Gastrocnemius medialis (tissue), 4 donors: ENCODE data around the gene ALOX12B. TPM values are rescaled to one million over a fixed set of nuclear protein-coding genes. Genes with fewer than 3 reads are reported as not detected.

Experiments
- ATAC-seq, 2 donors: fragments of 150-250 bp; one replicate each; pipeline ENCODE4 v1.9.1; 2016
- DNase-seq, 2 donors: peaks; one replicate each; pipeline ENCODE4 v3.0.0-alpha.2; 2019
- H3K27ac ChIP-seq, 4 donors: fragments of 200-600 bp; sonication (generic); 1 replicate in 1 of 4; 2 replicates in 3 of 4; pipeline ENCODE4 v1.5.1; 2016 to 2018; ENCODE audit warnings: mild to moderate bottlenecking in 2 of 4, moderate library complexity in 1 of 4
- H3K27me3 ChIP-seq, 3 donors: fragments of 200-600 bp; sonication (generic) in 2 of 3; 1 replicate in 1 of 3; 2 replicates in 2 of 3; pipeline versions ENCODE4 v1.5.1 to v1.6.0; 2016 to 2019; ENCODE audit warnings: mild to moderate bottlenecking in 1 of 3, moderate library complexity in 1 of 3
- H3K36me3 ChIP-seq, 2 donors: fragments of 200-600 bp; sonication (generic) in 1 of 2; one replicate each; pipeline ENCODE4 v1.5.1; 2017 to 2018
- H3K4me1 ChIP-seq, 2 donors: fragments of 200-600 bp; sonication (generic) in 1 of 2; one replicate each; pipeline ENCODE4 v1.5.1; 2016 to 2017; ENCODE audit warnings: mild to moderate bottlenecking in 2 of 2
- H3K4me3 ChIP-seq, 4 donors: fragments of 200-600 bp; sonication (generic) in 3 of 4; 1 replicate in 1 of 4; 2 replicates in 3 of 4; pipeline ENCODE4 v1.5.1; 2016 to 2019; ENCODE audit warnings: mild to moderate bottlenecking in 2 of 4
- H3K9me3 ChIP-seq, 3 donors: fragments of 200-600 bp; sonication (generic) in 2 of 3; 1 replicate in 1 of 3; 2 replicates in 2 of 3; pipeline ENCODE4 v1.5.1; 2016 to 2019
- CTCF ChIP-seq, 5 experiments: fragments of 450-650 bp in 3 of 5; fragments of 200-600 bp in 2 of 5; sonication (generic) in 2 of 5; IDR thresholded peaks in 4 of 5; conservative IDR thresholded peaks in 1 of 5; 1 replicate in 4 of 5; 2 replicates in 1 of 5; pipeline ENCODE4 v1.5.1; 2016 to 2019; ENCODE audit warnings: antibody characterized with exemption in 5 of 5, mild to moderate bottlenecking in 3 of 5, moderate library complexity in 3 of 5
- POLR2A ChIP-seq, 2 donors: fragments of 450-650 bp; IDR thresholded peaks; one replicate each; pipeline ENCODE4 v1.6.1; 2017; ENCODE audit warnings: antibody characterized with exemption in 2 of 2, mild to moderate bottlenecking in 2 of 2, moderate library complexity in 2 of 2
- in situ Hi-C, 4 donors: fragments of 200-750 bp; cut with MboI; loops; one replicate each; pipeline versions ENCODE4 v1.15.0 to v1.8.0; 2017; ENCODE audit warnings: low sequenced_read_pairs in 4 of 4
- intact Hi-C: fragments of 100-400 bp; cut with DNase I; formaldehyde crosslinking; loops from one replicate; pipeline ENCODE4 v1.15.1; 2023; ENCODE audit warnings: low total_unique reads
- total RNA-seq, 4 donors: library from RNA; depleted of rRNA; stranded (reverse); fragments of >200 nt; gene quantifications; one replicate each; pipeline versions ENCODE4 v1.1.0 to v1.2.3, GENCODE V29; 2016

Gene ALOX12B
- total RNA-seq, 4 donors from 2014 or later, result not detected

GRCh38 chr17:8104911-8105310 lies 17.4 kb upstream of the ALOX12B start:
- intact Hi-C loops (no loop called here), in situ Hi-C loops (no loop called here)
- no peak for ATAC-seq

GRCh38 chr17:8103549-8103948 lies 16.0 kb upstream of the ALOX12B start:
- Histone ChIP-seq H3K4me1 (no peaks in the 10 kb centered on the region), H3K27ac (no peak overlapping the region), H3K4me3 (no peak overlapping the region), H3K9me3 (no peaks in the 10 kb centered on the region), H3K36me3 (no peaks in the 10 kb centered on the region), H3K27me3 (no peaks in the 10 kb centered on the region)
- TF ChIP-seq CTCF (IDR thresholded peaks at IDR 0.05 in 4 of 5, conservative IDR thresholded peaks at IDR 0.05 in 1 of 5), result no peak
- no peak for TF ChIP-seq POLR2A (IDR thresholded peaks at IDR 0.05)
- ATAC-seq (no peak), DNase-seq (no peak)
- in situ Hi-C loops, result no loop called here
- intact Hi-C loops, result no loop called here

More at GRCh38 chr17:8104911-8105310, 17.4 kb upstream of the ALOX12B start:
- no peak for DNase-seq
- H3K27me3 ChIP-seq, result peaks cover 3 to 10% (median 6%) of the 10 kb centered on the region in 3 donors
- H3K36me3 ChIP-seq, result no peaks in the 10 kb centered on the region
- H3K9me3 ChIP-seq, result no peaks in the 10 kb centered on the region
- TF ChIP-seq POLR2A (IDR thresholded peaks at IDR 0.05) (no peak), CTCF (IDR thresholded peaks at IDR 0.05 in 4 of 5, conservative IDR thresholded peaks at IDR 0.05 in 1 of 5) (no peak)
- H3K27ac ChIP-seq, result no peak overlapping the region
- no peak overlapping the region for H3K4me3 ChIP-seq
- peaks cover 0 to 4% of the 10 kb centered on the region in 2 donors for H3K4me1 ChIP-seq

DNA sequence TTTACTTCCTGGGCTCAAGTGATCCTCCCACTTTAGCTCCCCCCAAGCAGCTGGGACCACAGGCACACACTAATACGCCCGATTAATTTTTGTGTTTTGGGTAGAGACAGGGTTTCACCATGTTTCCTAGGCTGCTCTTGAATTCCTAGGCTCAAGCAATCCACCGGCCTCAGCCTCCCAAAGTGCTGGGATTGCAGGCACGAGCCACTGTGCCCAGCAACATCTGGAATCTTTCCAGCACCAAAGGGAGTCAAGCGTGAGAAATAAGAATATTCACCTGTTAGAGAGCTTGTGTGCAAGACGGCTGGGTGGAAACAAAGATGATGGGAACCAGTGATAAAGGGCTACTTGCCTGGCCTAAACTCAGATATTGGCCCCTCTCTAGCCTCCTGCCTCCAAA lies 14.2 kb upstream of the ALOX12B start:
- ATAC-seq, result no peak
- Histone ChIP-seq H3K9me3 (no peaks in the 10 kb centered on the region), H3K36me3 (no peaks in the 10 kb centered on the region), H3K27me3 (peaks cover 0 to 5% (median under 1%) of the 10 kb centered on the region in 3 donors), H3K4me1 (no peaks in the 10 kb centered on the region), H3K27ac (no peak overlapping the region), H3K4me3 (no peak overlapping the region)
- DNase-seq, result no peak
- in situ Hi-C loops, result no loop called here
- TF ChIP-seq POLR2A (IDR thresholded peaks at IDR 0.05) (no peak), CTCF (IDR thresholded peaks at IDR 0.05 in 4 of 5, conservative IDR thresholded peaks at IDR 0.05 in 1 of 5) (no peak)
- intact Hi-C loops, result no loop called here

DNA sequence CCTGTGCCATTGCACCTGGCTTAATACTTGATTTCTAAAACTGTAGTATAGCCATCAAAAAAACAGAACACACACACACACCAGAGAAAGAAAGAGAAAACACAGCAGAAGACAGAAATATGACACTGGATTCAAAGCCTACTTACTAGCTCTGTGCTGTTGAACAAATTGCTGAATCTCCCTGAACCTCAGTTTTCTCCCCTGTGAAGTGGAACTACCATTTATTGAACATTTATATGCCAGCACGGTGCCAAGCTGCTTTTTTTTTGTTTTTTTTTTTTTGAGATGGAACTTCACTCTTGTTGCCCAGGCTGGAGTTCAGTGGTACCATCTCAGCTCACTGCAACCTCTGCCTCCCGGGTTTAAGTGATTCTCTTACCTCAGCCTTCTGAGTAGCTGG lies 13.2 kb upstream of the ALOX12B start:
- intact Hi-C loops (no loop called here), in situ Hi-C loops (no loop called here)
- ATAC-seq (no peak), DNase-seq (no peak)
- Histone ChIP-seq H3K9me3 (no peaks in the 10 kb centered on the region), H3K4me3 (no peak overlapping the region), H3K27me3 (peaks cover 6 to 14% (median 9%) of the 10 kb centered on the region in 3 donors), H3K4me1 (no peaks in the 10 kb centered on the region), H3K36me3 (no peaks in the 10 kb centered on the region), H3K27ac (no peak overlapping the region)
- TF ChIP-seq POLR2A (IDR thresholded peaks at IDR 0.05), result no peak

- Histone ChIP-seq H3K9me3 (no peaks in the 10 kb centered on the region), H3K36me3 (no peaks in the 10 kb centered on the region), H3K4me1 (no peaks in the 10 kb centered on the region), H3K4me3 (no peak overlapping the region), H3K27ac (no peak overlapping the region), H3K27me3 (peaks cover 12 to 15% (median 14%) of the 10 kb centered on the region in 3 donors)
- no peak for DNase-seq
- ATAC-seq, result no peak
- TF ChIP-seq POLR2A (IDR thresholded peaks at IDR 0.05) (no peak), CTCF (IDR thresholded peaks at IDR 0.05 in 4 of 5, conservative IDR thresholded peaks at IDR 0.05 in 1 of 5) (no peak)
- in situ Hi-C loops, result no loop called here
- intact Hi-C loops, result no loop called here
These were observed 12.6 kb upstream of the ALOX12B start for GRCh38 chr17:8100111-8100510.
